ACC112 (cell line): ENCODE data around the gene SLC29A4.
"Not testable (repeated sequence)": the region's sequence is repeated elsewhere in the genome, so short reads cannot be mapped to it uniquely, and the experiment has no call there.

Experiments used
- H2AFZ ChIP-seq: fragments of 200-600 bp; sonication (generic); one replicate; pipeline ENCODE4 v1.6.0; 2017; ENCODE audit warnings: antibody characterized with exemption, low read length; ENCODE audit not compliant: unreplicated experiment
- H3K27ac ChIP-seq: fragments of 200-600 bp; sonication (generic); 2 replicates; pipeline ENCODE4 v1.5.1; 2014; ENCODE audit warnings: low read depth, mild to moderate bottlenecking, antibody characterized with exemption, low read length, moderate library complexity
- H3K27me3 ChIP-seq: fragments of 200-600 bp; sonication (generic); 2 replicates; pipeline ENCODE4 v1.6.1; 2014; ENCODE audit warnings: mild to moderate bottlenecking, antibody characterized with exemption, low read length, moderate library complexity, mixed read lengths; ENCODE audit not compliant: insufficient read depth
- H3K36me3 ChIP-seq: fragments of 200-600 bp; sonication (generic); 2 replicates; pipeline ENCODE4 v1.6.1; 2016; ENCODE audit warnings: mild to moderate bottlenecking, antibody characterized with exemption, low read length, moderate library complexity, mixed read lengths; ENCODE audit not compliant: insufficient read depth
- H3K4me1 ChIP-seq: fragments of 200-600 bp; sonication (generic); one replicate; pipeline ENCODE4 v1.6.1; 2016; ENCODE audit warnings: low read length, mixed read lengths; ENCODE audit not compliant: insufficient read depth, unreplicated experiment, control insufficient read depth
- H3K4me3 ChIP-seq: fragments of 200-600 bp; sonication (generic); 2 replicates; pipeline ENCODE4 v1.5.1; 2014; ENCODE audit warnings: mild to moderate bottlenecking, low read depth, low read length
- H3K79me2 ChIP-seq: fragments of 200-600 bp; sonication (generic); one replicate; pipeline ENCODE4 v1.6.0; 2016; ENCODE audit warnings: low read length; ENCODE audit not compliant: control insufficient read depth, unreplicated experiment, insufficient read depth

The SLC29A4 gene

DNA sequence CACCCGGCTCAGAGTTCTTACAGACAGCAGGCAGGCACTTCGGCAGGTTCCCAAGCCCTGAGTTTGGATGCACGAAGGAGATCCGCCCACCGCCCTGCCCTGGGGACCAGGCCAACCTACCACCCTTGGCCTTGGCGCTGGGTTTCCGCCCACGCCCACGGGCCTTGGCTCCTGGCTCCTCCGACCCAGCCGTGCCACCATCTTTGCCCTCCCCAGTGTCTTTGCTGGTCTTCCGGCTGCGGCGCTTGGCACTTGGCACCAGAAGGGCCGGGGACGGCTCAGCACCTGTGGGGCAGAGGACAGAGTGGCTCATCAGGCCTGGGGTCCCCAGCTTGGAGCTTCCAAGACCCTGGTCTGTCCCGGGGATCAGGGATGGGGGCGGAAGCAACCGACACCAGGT is 32.1 kb downstream of the SLC29A4 start:
- no peaks in the 10 kb centered on the region for H3K4me1 ChIP-seq
- H3K27me3 ChIP-seq, result no peaks in the 10 kb centered on the region
- H3K36me3 ChIP-seq, result peaks cover 19% of the 10 kb centered on the region
- H3K27ac ChIP-seq, result no peak overlapping the region
- no peak overlapping the region for H2AFZ ChIP-seq
- H3K4me3 ChIP-seq, result no peak overlapping the region
- no peaks in the 10 kb centered on the region for H3K79me2 ChIP-seq

DNA sequence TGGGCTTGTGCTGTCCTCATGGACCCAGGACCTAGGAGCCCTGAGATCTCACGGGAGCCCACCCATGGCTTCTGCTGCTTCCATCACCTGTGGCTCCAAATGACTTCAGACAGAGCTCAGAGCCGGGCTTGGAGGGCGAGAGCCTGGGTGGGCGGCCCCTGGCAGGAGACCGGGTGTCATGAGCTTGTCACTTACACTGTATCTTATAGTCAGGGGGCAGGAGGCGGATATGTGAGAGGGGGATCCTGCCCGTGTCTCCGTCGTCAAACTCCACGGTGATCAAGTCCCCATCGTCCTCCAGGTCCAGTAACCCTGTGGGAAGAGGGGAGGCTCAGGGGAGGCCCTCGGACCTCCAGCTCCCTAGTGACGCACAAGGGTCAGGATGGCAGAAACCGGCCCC is 33.0 kb downstream of the SLC29A4 start:
- H3K4me3 ChIP-seq, result no peak overlapping the region
- H3K27ac ChIP-seq, result no peak overlapping the region
- H3K4me1 ChIP-seq, result no peaks in the 10 kb centered on the region
- no peaks in the 10 kb centered on the region for H3K79me2 ChIP-seq
- peaks cover 27% of the 10 kb centered on the region for H3K36me3 ChIP-seq
- H2AFZ ChIP-seq, result no peak overlapping the region
- H3K27me3 ChIP-seq, result no peaks in the 10 kb centered on the region

DNA sequence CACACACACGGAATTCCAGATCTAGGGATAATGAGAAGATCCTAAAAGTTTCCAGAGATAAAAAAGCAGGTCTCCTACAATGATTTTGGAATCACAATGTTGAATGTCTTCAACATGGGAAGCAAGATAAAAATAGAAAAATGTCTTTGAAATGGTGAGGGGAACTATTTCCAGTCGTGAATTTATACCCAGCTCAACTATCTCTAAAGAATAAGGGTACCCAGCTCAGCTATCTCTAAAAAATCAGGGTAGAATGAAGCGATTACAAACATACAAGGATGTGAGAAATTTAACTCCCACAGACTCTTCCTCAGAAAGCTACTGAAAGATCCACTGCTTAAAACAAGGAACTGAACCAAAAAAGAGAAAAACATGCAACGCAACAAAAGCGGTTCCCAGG is 35.9 kb downstream of the SLC29A4 start:
- H3K36me3 ChIP-seq, result peaks cover 36% of the 10 kb centered on the region
- H3K79me2 ChIP-seq, result not testable (repeated sequence)

DNA sequence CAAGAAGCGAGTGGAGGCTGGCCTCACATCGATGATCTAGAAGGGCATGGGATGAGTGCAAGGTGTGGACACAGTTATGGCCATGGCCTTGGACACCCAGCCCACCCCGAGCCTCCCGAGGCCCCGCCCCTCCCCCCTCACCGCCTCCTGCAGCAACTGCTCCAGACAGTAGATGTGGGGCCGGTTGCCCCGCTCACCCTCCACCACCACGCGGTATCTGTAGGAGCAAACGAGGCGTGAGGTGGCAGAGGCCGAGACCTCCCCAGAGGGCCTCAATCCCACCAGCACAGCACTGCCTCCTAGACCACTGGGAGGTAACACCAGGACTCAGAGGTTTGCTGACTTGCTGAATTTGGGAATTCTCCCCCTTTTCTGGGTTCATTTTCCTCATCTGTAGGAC is 37.6 kb downstream of the SLC29A4 start:
- H3K27me3 ChIP-seq, result no peaks in the 10 kb centered on the region
- no peak overlapping the region for H3K27ac ChIP-seq
- no peaks in the 10 kb centered on the region for H3K79me2 ChIP-seq
- H3K4me3 ChIP-seq, result no peak overlapping the region
- H3K4me1 ChIP-seq, result no peaks in the 10 kb centered on the region
- H3K36me3 ChIP-seq, result peaks cover 37% of the 10 kb centered on the region
- no peak overlapping the region for H2AFZ ChIP-seq

More for the DNA sequence above, 35.9 kb downstream of the SLC29A4 start:
- H3K27me3 ChIP-seq, H3K4me3 ChIP-seq, H3K27ac ChIP-seq, H2AFZ ChIP-seq, H3K4me1 ChIP-seq: not testable (repeated sequence)

DNA sequence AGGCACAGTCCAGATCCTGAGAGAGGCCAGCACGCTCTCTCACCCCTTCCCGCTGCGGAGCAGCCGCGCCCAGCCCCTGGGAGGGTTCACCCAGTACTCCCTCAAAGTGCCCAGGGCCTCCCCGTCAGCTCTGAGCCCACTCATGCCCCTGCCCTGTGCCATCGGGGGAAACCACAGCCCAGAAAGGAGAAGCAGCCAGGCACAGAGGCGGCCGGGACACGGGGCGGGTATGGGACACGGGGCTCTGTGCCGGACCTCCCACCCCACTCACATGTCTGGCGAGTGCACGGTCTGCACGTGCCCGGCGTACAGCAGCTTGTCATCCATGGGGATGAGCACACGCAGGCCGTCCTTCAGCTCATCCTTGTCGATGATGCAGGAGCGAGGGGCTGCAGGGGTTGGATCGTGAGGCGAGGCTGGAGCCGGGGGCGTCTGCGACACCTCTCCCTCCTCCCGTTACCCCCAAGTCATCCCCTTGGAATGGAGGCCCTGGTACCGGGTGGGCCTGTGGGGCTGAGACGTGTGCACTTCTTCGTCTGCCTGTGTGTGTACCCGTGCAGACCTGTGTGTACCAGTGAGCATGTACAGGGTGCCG is 38.2 kb downstream of the SLC29A4 start:
- no peaks in the 10 kb centered on the region for H3K79me2 ChIP-seq
- H3K36me3 ChIP-seq, result peaks cover 37% of the 10 kb centered on the region
- H3K4me1 ChIP-seq, result no peaks in the 10 kb centered on the region
- no peak overlapping the region for H2AFZ ChIP-seq
- no peaks in the 10 kb centered on the region for H3K27me3 ChIP-seq
- H3K4me3 ChIP-seq, result no peak overlapping the region
- H3K27ac ChIP-seq, result no peak overlapping the region

DNA sequence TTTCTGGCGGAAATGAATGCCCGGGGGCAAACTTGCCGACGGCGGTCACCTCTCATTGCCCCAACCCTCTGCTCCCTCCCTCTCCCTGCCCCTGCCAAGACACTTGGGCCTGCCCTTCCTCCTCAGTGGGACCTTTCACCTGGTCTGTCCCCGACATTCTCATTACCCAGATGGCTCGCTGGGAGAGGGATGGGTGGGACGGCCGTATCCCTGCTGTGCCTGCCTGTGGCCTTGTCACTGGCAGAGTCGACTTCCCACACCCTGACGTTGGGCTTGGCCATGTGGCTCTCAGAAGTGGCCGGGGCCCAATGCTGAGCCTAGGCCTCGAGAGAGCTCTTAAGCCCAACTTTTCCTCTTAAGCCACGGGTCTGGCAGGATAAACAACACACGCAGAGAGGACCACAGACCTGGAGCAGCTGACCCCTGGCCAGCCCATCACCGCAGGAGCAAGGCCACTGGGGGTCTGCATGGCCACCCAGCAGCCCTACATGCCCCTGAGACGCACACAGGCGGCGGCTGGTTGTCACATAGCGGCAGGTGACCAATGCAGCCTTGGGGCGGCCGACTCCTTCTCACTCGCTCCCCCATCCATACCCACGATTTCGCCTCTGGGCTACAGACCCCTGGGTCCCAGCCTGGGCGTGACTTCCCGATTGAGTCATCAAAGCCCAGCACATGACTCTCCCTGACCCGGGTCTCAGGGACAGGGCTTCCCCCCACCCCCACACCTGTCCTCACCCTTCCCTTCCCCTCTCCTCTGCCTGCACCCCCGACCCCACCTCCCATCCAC is 40.1 kb downstream of the SLC29A4 start:
- Histone ChIP-seq H3K79me2 (no peaks in the 10 kb centered on the region), H3K36me3 (peaks cover 40% of the 10 kb centered on the region), H2AFZ (no peak overlapping the region), H3K4me1 (no peaks in the 10 kb centered on the region), H3K27ac (no peak overlapping the region), H3K4me3 (no peak overlapping the region), H3K27me3 (no peaks in the 10 kb centered on the region)

DNA sequence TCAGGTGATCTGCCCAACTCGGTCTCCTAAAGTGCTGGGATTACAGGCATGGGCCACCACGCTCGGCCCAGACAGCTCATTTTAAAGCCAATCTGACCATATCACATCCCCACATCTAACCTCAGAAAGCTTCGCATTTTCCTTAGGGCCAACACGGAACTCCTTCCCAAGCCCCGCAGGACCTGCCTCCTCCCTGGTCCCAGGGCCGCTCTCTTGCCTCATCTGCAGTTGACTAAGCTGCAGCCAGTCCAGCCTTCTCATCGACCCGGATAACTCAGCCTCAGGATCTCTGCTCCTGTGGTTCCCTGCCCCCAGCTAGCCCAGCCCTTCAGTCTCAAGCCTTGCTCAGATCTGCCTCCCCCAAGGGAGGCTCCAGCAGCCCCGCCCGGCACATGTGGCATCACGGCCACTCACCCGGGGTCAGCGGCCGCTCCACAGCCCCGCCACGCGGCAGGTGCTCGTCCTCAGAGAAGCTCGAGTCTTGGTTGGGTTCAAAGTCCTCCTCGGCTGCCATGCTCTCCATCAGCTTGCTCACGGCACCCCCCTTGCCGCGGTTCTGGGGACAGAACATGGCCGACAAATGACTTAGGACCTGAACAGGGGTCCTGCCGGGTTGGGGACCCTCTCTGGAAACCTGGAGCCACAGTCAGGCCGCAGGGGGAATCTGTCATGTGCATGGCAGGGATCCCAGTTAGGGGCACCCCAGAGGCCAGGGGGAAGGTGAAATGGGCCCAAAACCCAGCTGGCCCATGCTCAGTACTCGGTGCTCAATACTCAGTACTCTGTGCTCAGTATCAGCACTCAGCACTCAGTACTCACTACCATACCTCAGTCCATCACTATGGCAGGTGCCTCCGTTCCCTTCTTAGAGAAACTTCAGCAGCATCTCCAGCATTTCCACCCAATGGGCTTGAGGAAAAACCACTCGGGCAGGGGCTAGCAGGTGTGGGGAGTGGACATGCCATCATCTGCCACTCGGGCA is 41.3 kb downstream of the SLC29A4 start:
- not testable (repeated sequence) for H3K79me2 ChIP-seq, H3K27ac ChIP-seq, H3K4me1 ChIP-seq, H2AFZ ChIP-seq, H3K27me3 ChIP-seq, H3K4me3 ChIP-seq
- peaks cover 30% of the 10 kb centered on the region for H3K36me3 ChIP-seq

DNA sequence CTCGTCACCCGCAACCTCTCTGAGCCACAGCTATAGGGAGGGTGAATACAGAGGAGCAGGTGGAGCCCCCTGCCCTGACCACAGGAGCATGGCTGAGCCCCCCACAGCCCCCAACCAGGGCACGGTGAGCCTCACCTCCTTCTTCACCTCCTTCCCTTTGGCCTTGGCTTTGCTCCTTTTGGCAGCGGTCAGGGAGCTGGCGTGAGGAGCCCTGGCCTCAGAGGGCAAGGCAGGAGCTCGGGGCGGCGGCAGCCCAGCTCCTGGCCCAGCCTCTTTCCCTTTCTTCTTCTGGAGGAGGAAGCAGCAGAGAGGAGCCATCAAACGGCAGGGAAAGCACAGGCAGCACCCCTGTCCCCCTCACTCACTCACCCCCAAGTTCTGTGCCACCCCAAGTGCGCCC is 42.2 kb downstream of the SLC29A4 start:
- Histone ChIP-seq H3K79me2 (no peaks in the 10 kb centered on the region), H3K27ac (no peak overlapping the region), H3K4me1 (no peaks in the 10 kb centered on the region), H3K27me3 (no peaks in the 10 kb centered on the region), H3K36me3 (peaks cover 24% of the 10 kb centered on the region), H2AFZ (no peak overlapping the region), H3K4me3 (no peak overlapping the region)

DNA sequence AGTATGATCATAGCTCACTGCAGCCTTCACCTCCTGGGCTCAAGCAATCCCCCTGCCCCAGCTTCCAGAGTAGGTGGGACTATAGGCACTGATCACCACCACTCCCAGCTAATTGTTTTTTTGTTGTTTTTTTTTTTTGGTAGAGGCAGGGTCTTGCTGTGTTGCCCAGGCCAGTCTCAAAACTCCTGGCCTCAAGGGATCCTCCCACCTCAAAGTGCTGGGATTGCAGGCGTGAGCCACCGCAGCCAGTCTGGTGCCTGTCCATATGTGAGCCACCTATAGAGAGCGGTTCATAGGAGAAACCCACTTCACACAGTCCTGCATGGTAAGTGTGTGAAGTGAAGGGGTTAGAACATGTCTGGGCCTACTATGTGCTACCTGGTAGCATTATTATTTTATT is 47.5 kb downstream of the SLC29A4 start:
- no peak overlapping the region for H2AFZ ChIP-seq
- no peak overlapping the region for H3K4me3 ChIP-seq
- no peak overlapping the region for H3K27ac ChIP-seq
- H3K36me3 ChIP-seq, result peaks cover 8% of the 10 kb centered on the region; the same call in 1 of the 2 replicates
- peaks cover 5% of the 10 kb centered on the region for H3K79me2 ChIP-seq
- no peaks in the 10 kb centered on the region for H3K27me3 ChIP-seq
- no peaks in the 10 kb centered on the region for H3K4me1 ChIP-seq

DNA sequence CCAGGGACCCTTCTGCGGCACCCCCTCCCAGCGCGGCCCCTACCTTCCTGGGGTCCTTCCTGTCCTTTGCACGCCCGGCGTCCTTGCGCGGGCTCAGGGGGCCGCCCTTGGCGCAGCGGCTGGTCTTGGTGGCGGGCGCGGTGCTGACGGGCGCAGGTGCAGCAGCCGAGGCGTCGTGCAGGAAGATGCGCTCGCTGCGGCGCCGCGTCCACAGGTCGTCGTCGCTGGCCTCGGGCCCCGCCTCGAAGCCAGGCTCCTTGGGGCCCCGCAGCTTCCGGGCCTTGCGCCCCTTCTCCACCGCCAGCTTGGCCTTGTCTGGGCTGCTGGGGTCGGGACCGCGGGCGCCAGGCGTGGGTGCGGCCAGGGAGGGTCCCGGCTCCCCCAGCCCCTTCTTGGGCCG is 49.8 kb downstream of the SLC29A4 start:
- no peak overlapping the region for H3K4me3 ChIP-seq
- no peaks in the 10 kb centered on the region for H3K27me3 ChIP-seq
- no peaks in the 10 kb centered on the region for H3K4me1 ChIP-seq
- H3K36me3 ChIP-seq, result peaks cover 14% of the 10 kb centered on the region
- peaks cover 8% of the 10 kb centered on the region for H3K79me2 ChIP-seq
- no peak overlapping the region for H3K27ac ChIP-seq
- no peak overlapping the region for H2AFZ ChIP-seq
